ENCODE results near the gene DCST1. TPM values are rescaled to one million over a fixed set of nuclear protein-coding genes. Genes with fewer than 3 reads are reported as not detected.

The DCST1 gene
- total RNA-seq, 1 experiment from 2014 or later, result not detected

DNA sequence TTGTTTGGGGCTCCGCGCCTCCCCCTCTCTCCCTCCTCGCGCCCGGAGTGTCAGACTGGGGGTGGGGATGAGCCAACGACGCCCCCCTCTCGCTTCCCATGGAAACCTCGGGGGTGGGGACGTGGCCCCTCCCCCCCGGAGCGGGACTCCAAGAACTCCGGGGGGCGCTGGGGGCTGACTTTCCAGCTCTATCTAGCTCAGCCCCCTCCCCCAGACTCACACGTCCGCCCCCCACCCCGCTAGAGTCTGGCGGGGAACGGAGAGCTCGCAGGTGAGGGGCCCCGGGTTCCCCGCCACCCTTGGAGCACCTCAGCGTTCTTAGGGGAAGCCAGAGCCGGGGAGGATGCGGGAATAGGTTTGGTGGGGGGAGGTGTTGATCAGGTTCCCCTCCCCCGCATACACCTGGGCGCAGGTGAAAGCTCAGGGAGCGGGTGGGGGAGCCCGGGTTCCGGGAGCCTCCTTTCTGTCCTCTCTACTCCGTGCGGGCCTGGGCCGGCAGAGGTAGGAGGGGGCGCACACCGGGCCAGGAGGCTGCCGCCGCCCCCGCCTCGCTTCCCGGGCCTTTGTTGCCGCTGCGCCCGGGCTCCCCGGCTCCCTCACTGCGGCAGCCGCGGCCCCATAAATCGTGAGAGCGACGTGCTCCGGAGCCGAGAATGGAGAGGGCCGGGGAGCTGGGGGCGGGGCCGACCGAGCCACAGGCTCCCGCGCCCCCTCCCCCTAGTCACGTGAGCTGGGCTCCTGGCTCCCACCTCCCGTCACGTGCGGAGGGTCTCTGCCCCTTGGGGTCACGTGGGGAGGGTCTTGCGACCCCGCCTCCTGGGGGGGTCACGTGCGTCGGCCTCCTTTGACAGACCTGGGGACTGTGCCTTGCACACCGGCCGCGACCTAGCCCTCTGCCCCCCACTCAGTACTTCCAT is 46.9 kb downstream of the DCST1 start:
- in situ Hi-C loops (cut with HindIII; ENCODE audit: low sequenced_read_pairs), result no loop called here
- DNase-seq (ENCODE audit: low spot score), result no peak

- no peak for DNase-seq (ENCODE audit: low spot score)
- in situ Hi-C loops (cut with HindIII; ENCODE audit: low sequenced_read_pairs), result no loop called here
Measured at GRCh38 chr1:155081472-155082300, 48.1 kb downstream of the DCST1 start.

DNA sequence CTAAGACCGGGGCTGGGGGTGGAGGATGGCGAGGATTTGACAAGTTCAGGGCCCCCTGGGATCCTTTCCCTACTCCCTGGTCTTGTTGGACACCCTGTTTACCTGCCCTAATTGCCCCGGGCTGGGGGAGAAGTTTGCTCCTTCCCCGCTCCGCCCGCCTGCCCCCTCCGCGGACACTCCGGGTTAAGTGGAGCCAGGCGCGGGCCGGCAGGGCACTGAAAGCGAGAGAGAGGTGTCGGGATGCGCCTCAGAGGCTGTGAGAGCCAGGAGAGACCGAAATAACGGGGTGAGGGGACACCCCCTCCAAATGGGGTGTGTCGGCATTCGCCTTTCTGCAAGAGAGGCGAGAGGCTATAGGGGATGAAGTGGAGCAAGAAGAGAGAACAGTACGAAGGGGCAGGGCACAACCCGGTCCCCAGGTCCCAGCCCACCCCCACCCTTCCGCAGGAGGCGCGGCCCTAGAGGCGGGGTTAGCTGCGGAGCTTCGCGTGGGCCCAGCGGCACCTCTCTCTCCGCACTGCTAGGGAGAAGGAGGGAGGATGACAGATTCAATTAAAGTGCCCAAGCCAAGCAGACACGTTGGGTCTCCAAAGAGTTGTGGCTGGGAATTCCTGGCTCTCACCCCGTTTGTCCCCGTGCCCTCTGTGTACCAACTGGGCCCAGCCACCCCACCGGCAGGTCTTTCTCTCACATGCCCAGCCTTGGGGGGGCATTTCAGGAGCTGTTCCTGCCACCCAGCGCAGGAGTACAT is 48.9 kb downstream of the DCST1 start:
- in situ Hi-C loops (cut with HindIII; ENCODE audit: low sequenced_read_pairs), result no loop called here
- no peak for DNase-seq (ENCODE audit: low spot score)

- in situ Hi-C loops (cut with HindIII; ENCODE audit: low sequenced_read_pairs), result no loop called here
- no peak for DNase-seq (ENCODE audit: low spot score)
Measured at GRCh38 chr1:155083052-155083541, 49.5 kb downstream of the DCST1 start.

DNA sequence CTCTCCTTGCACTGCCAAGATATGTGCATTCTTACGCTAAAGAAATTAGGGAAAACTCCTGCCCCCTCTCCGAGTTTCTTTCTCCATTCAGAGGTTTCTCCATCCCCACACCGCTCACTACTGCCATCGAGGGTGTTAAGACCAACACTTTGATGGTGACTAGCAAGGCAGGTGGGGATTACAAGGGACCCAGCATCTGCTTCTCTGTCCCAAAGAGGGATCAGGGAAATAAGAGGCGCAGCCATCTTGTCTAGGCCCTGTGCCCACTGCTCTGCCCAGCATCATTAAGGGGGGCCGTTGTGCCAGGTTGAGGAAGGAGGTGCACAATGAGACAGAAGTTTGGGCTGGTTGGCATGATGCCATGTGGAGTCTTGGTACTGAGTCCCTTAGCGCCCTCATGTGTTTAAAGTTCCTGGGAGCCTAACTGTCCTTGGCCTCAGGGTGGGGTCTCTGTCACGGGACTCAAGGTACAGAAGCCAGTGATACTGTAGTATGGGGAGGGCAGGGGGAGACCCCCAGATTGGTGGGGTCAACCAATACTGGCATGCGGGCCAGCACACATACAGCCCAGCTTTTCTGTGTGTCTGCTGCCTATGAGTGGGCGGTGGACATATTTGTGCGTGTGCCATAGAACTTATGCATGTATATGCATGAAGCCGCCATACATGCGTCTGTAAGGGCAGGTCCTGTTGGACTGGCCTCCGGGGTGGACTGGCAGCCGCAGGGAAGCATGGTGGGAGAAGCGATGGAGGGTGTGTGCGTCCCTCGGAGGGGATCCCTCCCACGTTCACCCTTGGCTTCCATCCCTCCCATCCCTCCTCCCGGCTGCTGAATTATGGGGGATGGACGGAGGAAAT is 50.5 kb downstream of the DCST1 start:
- DNase-seq (ENCODE audit: low spot score), result peak; percentile 53
- in situ Hi-C loops (cut with HindIII; ENCODE audit: low sequenced_read_pairs), result no loop called here

DNA sequence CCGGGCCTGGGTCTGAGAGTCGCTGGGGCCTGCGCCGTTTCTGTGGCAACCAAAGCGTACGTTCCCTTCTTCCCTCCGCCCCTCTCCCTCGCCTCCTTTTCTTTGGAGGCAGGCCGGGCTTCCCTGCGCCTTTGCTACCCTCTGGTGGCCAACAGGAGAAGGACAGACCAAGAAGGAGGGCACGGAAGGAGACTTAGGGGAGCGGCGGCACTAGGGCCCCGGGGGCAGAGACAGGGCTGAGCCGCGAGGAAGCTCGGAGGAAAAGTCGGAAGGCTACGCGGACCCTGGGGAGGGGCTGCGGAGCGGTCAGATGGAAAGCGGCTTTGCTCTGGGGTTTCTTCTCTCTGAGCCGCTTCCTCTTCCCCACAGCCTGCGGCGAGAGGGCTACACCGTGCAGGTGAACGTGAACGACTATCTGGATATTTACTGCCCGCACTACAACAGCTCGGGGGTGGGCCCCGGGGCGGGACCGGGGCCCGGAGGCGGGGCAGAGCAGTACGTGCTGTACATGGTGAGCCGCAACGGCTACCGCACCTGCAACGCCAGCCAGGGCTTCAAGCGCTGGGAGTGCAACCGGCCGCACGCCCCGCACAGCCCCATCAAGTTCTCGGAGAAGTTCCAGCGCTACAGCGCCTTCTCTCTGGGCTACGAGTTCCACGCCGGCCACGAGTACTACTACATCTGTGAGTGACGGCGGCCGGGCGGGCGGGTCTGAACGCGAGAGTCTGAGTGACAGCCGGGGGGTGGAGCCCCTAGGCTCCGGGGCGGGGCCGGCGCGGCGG is 51.3 kb downstream of the DCST1 start:
- in situ Hi-C loops (cut with HindIII; ENCODE audit: low sequenced_read_pairs), result no loop called here
- DNase-seq (ENCODE audit: low spot score), result peak; percentile 97

DNA sequence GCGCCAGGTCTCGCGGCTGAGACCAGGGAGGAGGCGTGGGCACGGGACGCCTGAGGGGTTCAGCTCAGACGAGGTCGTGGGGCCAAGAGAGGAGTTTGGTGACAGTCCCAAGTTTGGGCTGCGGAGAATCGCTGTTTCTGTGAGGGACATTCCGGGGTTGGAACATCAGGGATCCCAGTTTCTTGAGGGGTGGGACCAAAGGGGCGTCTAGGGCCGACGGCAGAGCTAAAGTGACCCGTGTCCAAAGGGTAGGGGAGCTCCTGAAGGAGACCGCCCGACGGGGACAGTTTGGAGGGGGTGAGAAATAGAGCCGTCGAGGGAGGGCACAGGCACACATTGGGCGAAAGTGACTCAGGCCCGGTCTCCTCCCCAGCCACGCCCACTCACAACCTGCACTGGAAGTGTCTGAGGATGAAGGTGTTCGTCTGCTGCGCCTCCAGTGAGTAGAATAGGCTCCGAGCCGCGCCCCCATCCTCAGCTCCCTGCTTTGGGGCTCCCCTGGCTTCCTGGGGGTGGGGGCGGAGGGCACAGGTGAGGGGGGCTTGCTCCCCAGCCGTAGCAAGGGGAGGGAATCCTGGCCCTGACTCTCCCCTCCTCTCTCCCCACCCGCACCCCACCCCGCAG is 52.0 kb downstream of the DCST1 start:
- no peak for DNase-seq (ENCODE audit: low spot score)
- in situ Hi-C loops (cut with HindIII; ENCODE audit: low sequenced_read_pairs), result no loop called here

GRCh38 chr1:155086128-155086741 is 52.6 kb downstream of the DCST1 start:
- in situ Hi-C loops (cut with HindIII; ENCODE audit: low sequenced_read_pairs), result no loop called here
- DNase-seq (ENCODE audit: low spot score), result peak; percentile 53

DNA sequence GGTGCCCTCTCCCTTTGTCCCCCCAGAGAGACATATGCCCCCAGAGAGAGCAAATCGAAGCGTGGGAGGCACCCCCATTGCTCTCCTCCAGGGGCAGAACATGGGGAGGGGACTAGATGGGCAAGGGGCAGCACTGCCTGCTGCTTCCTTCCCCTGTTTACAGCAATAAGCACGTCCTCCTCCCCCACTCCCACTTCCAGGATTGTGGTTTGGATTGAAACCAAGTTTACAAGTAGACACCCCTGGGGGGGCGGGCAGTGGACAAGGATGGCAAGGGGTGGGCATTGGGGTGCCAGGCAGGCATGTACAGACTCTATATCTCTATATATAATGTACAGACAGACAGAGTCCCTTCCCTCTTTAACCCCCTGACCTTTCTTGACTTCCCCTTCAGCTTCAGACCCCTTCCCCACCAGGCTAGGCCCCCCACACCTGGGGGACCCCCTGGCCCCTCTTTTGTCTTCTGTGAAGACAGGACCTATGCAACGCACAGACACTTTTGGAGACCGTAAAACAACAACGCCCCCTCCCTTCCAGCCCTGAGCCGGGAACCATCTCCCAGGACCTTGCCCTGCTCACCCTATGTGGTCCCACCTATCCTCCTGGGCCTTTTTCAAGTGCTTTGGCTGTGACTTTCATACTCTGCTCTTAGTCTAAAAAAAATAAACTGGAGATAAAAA is 53.4 kb downstream of the DCST1 start:
- in situ Hi-C loops (cut with HindIII; ENCODE audit: low sequenced_read_pairs), result no loop called here
- DNase-seq (ENCODE audit: low spot score), result no peak

DNA sequence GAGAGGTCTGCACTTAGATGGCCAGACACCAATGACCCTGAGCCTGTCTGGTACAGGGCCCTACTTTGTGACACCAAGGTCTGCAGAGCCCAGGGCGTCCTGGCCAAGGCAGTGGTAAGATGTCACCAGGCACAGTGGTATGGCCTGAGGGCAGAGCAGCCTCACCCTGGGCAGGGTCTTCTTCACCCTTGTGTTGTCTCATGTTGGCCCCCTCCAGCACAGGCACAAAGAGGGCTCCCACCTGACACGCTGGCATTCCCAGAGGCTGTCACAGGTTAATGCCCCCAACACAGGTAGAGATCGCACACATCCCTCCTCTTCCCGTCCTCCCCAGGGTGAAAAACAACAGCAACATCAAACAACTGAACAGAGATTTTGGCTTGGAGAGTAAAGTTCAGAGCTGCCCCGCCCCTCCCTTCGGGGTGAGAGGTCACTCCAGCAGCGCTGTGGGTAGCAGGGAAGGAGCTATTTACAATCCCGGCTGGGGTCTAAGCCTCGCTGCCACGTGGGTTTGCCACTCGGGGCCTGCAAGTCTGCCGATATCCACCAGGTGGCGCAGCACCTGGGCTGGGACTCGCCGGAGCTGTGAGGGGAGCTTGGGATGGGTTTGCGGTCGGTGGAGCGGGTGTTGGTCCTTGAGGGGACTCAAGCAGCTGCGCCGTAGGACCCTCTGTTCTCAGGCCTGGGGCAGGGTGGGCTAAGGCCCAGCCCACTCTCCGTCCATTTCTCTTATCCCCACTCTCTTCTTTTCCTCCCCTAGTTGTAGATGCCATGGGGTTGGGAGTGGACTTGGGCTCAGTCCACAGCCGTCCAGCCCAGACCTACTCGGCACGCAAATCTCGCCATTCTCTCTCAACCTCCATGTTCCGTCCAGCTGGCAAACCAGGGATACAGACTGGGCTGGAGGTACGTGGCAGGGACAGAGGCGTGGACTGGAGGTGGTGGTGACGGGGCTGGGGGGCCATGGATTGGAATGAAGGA is 57.7 kb downstream of the DCST1 start:
- in situ Hi-C loops (cut with HindIII; ENCODE audit: low sequenced_read_pairs), result no loop called here
- DNase-seq (ENCODE audit: low spot score), result peak; percentile 73

GRCh38 chr1:155092131-155092530 is 58.5 kb downstream of the DCST1 start:
- in situ Hi-C loops (cut with HindIII; ENCODE audit: low sequenced_read_pairs), result no loop called here
- DNase-seq (ENCODE audit: low spot score), result no peak

DNA sequence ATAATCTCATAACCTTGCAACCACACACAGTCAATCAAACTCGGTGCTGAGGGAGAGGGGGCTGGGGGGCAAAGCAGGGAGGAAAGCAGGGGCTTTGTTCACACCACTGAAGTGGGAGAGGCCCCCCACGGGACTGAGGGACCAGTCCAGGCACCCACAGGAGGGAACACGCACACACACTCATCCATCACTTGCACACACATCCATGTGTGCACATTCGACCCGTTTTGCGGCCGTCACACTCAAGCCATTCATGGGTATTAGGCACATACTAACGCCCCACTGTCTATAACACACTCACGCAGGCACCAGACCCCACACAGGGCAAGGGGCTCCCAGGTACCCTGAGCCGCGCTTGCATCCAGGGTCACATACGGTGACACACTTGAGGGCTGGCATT is 59.0 kb downstream of the DCST1 start:
- no peak for DNase-seq (ENCODE audit: low spot score)
- in situ Hi-C loops (cut with HindIII; ENCODE audit: low sequenced_read_pairs), result no loop called here

GRCh38 chr1:155093911-155094621 is 60.4 kb downstream of the DCST1 start:
- in situ Hi-C loops (cut with HindIII; ENCODE audit: low sequenced_read_pairs), result no loop called here

DNA sequence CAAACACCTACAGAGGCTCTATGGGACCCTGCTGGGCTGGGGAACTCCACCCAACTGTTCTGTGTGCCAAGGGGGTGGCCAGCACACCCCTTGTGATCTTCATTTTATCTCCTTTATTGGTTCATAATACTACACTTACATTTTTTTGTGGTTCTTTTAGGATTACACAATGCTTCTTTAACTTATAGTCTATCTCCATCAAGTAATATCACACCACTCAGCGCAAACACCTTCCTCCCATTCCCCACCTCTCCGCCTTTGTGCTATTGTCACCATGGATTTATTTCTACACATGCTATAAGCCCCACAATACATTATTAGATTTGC is 61.0 kb downstream of the DCST1 start:
- DNase-seq (ENCODE audit: low spot score), result no peak
- in situ Hi-C loops (cut with HindIII; ENCODE audit: low sequenced_read_pairs), result no loop called here

More at GRCh38 chr1:155093911-155094621, 60.4 kb downstream of the DCST1 start:
- DNase-seq (ENCODE audit: low spot score), result peak; percentile 57

DNA sequence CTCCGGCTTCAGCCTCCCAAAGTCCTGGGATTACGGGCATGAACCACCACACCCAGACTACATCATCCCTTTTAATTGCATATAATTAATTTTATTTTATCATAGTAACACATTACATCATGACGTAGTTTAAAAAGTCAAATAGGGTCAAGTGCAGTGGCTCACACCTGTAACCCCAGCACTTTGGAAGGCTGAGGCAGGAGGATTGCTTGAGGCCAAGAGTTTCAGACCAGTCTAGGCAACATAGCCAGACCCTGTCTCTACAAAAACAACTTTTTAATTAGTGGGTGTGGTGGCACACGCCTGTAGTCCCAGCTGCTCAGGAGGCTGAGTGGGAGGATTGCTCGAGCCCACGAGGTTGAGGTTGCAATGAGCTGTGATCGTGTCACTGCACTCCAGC is 65.7 kb downstream of the DCST1 start:
- DNase-seq (ENCODE audit: low spot score), result no peak
- in situ Hi-C loops (cut with HindIII; ENCODE audit: low sequenced_read_pairs), result no loop called here

Measured in G401 (cell line).